ENCODE measurements around the gene TFB2M. TPM values are rescaled to one million over a fixed set of nuclear protein-coding genes. Genes with fewer than 3 reads are reported as not detected.

Gene TFB2M
- total and polyA plus RNA-seq, 2 of the 13 experiments (the other 11 are each of a cell fraction or from before 2014, with no cell fraction given) = 15.7 to 31.4 TPM

DNA sequence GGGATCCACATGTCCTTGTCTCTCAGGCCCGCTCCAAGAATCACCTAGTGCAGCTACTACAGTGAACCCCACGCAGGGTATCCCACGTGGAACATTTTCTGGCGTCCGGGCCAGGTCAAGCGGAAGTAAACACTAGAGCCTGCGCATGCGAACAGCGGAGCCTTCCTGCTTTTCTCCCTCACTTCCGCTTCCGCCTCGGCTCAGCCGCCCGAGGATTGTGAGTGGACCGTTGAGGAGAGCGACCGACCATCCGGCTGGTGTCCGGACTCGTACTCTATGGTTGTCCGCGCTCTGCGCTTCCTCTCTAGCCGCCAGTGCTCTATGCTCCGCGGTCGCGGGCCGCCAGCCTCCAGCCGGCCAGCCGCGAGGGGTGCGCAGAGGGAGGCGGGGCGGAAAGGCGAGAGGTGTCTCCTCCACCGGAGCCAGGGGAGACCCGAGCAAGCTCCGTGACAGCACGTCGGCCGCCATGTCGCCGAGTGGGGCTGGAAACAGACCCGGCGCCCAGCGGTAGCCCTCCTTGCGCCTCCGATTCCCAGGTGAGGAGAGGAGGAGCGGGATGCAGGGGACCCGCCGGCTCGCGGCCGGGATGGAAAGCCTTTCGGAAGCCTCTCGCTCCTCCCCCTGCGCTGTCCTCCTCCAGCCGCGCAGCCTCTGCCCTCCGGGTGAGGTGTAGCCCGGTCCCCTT, at the start of gene TFB2M, which contains the start of gene CNST (continued):
- no peak for TF ChIP-seq ZNF652 (CRISPR knock-in tag; IDR thresholded peaks at IDR 0.05; ENCODE audit: borderline replicate concordance, low read depth)
- no peak for TF ChIP-seq SRSF9 (IDR thresholded peaks at IDR 0.05; ENCODE audit: borderline replicate concordance, insufficient read depth, low read depth, low read length, poor library complexity, severe bottlenecking)
- TF ChIP-seq ZFP36L2 (CRISPR knock-in tag; IDR thresholded peaks at IDR 0.05) = no peak
- TF ChIP-seq PHF5A (CRISPR knock-in tag; IDR thresholded peaks at IDR 0.05; ENCODE audit: low read depth, unreplicated experiment) = peak; percentile 84
- no peak; the same call in 1 of the 2 replicates for TF ChIP-seq SALL2 (CRISPR knock-in tag; IDR thresholded peaks at IDR 0.05)
- TF ChIP-seq, protein P1, sequence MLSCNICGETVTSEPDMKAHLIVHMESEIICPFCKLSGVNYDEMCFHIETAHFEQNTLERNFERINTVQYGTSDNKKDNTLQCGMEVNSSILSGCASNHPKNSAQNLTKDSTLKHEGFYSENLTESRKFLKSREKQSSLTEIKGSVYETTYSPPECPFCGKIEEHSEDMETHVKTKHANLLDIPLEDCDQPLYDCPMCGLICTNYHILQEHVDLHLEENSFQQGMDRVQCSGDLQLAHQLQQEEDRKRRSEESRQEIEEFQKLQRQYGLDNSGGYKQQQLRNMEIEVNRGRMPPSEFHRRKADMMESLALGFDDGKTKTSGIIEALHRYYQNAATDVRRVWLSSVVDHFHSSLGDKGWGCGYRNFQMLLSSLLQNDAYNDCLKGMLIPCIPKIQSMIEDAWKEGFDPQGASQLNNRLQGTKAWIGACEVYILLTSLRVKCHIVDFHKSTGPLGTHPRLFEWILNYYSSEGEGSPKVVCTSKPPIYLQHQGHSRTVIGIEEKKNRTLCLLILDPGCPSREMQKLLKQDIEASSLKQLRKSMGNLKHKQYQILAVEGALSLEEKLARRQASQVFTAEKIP (CRISPR knock-in tag; IDR thresholded peaks at IDR 0.05; ENCODE audit: borderline replicate concordance) = no peak
- TF ChIP-seq NKX3-1 (CRISPR knock-in tag; IDR thresholded peaks at IDR 0.05) = peak; percentile 24; the same call in 1 of the 2 replicates
- no peak for TF ChIP-seq ZBTB42 (CRISPR knock-in tag; IDR thresholded peaks at IDR 0.05)
- no peak for TF ChIP-seq ZNF678 (CRISPR knock-in tag; IDR thresholded peaks at IDR 0.05)
- no peak for TF ChIP-seq ONECUT2 (CRISPR knock-in tag; IDR thresholded peaks at IDR 0.05)
- TF ChIP-seq, protein P2, sequence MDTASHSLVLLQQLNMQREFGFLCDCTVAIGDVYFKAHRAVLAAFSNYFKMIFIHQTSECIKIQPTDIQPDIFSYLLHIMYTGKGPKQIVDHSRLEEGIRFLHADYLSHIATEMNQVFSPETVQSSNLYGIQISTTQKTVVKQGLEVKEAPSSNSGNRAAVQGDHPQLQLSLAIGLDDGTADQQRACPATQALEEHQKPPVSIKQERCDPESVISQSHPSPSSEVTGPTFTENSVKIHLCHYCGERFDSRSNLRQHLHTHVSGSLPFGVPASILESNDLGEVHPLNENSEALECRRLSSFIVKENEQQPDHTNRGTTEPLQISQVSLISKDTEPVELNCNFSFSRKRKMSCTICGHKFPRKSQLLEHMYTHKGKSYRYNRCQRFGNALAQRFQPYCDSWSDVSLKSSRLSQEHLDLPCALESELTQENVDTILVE (CRISPR knock-in tag; IDR thresholded peaks at IDR 0.05) = peak; percentile 95
- TF ChIP-seq REPIN1 (CRISPR knock-in tag; IDR thresholded peaks at IDR 0.05; ENCODE audit: borderline replicate concordance, low read depth) = peak; percentile 90; the same call in 1 of the 2 replicates
- peak; percentile 69 for TF ChIP-seq RBM39 (IDR thresholded peaks at IDR 0.05; ENCODE audit: low read depth, low read length, poor library complexity, severe bottlenecking)
- TF ChIP-seq ZNF879 (CRISPR knock-in tag; IDR thresholded peaks at IDR 0.05) = no peak
- TF ChIP-seq, protein P3, sequence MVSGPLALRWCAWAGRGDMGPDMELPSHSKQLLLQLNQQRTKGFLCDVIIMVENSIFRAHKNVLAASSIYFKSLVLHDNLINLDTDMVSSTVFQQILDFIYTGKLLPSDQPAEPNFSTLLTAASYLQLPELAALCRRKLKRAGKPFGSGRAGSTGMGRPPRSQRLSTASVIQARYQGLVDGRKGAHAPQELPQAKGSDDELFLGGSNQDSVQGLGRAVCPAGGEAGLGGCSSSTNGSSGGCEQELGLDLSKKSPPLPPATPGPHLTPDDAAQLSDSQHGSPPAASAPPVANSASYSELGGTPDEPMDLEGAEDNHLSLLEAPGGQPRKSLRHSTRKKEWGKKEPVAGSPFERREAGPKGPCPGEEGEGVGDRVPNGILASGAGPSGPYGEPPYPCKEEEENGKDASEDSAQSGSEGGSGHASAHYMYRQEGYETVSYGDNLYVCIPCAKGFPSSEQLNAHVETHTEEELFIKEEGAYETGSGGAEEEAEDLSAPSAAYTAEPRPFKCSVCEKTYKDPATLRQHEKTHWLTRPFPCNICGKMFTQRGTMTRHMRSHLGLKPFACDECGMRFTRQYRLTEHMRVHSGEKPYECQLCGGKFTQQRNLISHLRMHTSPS (CRISPR knock-in tag; IDR thresholded peaks at IDR 0.05; ENCODE audit: low read depth) = peak; percentile 43; the same call in 1 of the 2 replicates
- peak; percentile 99 for TF ChIP-seq GABPB1 (CRISPR knock-in tag; IDR thresholded peaks at IDR 0.05)
- no peak for TF ChIP-seq ZNF354B (CRISPR knock-in tag; IDR thresholded peaks at IDR 0.05)
- no peak for TF ChIP-seq FOSL1 (CRISPR knock-in tag; IDR thresholded peaks at IDR 0.05; ENCODE audit: borderline replicate concordance)
- no peak for TF ChIP-seq ZNF543 (CRISPR knock-in tag; IDR thresholded peaks at IDR 0.05)
- TF ChIP-seq ETV6 (CRISPR knock-in tag; conservative IDR thresholded peaks at IDR 0.05) = no peak
- TF ChIP-seq SMC3 (IDR thresholded peaks at IDR 0.05; ENCODE audit: low read length) = no peak
- TF ChIP-seq GLI4 (CRISPR knock-in tag; IDR thresholded peaks at IDR 0.05; ENCODE audit: borderline replicate concordance) = no peak; the same call in 1 of the 2 replicates
- TF ChIP-seq ZNF33B (CRISPR knock-in tag; IDR thresholded peaks at IDR 0.05) = no peak; the same call in 1 of the 2 replicates
- no peak for TF ChIP-seq ZNF547 (CRISPR knock-in tag; IDR thresholded peaks at IDR 0.05)
- no peak for TF ChIP-seq ZBTB8A (CRISPR knock-in tag; IDR thresholded peaks at IDR 0.05; ENCODE audit: borderline replicate concordance, low read depth)
- no peak for TF ChIP-seq ZNF20 (CRISPR knock-in tag; IDR thresholded peaks at IDR 0.05)
- TF ChIP-seq ZSCAN31 (CRISPR knock-in tag; IDR thresholded peaks at IDR 0.05; ENCODE audit: low read depth) = peak; percentile 89
